Measurements from ENCODE around the gene PRR30. TPM values are rescaled to one million over a fixed set of nuclear protein-coding genes. Genes with fewer than 3 reads are reported as not detected.

PRR30 gene
- not detected in 2 replicates for total RNA-seq
- total RNA-seq (2013) = not detected
- not detected in 2 replicates for polyA plus RNA-seq
- polyA minus RNA-seq = not detected in 2 replicates

DNA sequence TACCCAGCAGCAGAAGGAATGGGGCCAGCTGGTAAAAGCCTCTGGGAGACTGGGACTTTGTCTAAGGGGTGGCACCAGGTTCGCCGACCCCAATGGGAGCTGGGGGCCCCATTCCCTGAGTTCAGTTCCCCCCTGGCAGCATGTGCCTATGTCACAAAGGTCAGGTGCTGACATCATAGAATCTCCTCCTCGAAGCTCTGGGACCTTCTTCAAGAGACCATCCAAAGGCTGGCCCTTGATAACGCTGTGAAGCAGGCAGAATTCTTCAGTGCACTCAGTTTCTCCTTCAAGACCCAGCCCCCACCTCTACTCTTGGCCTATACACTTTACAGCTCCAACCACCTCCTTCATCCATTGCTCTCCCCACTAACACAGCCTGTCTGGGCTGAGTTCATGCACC, at the start of gene PRR30:
PRR30 (minus strand) TSS at position 101 of the 400 bp plus-strand sequence. CDS start 1,081 bp downstream, outside the sequence.
- WGBS (ENCODE audit: insufficient coverage) = 93% methylated on average over 4 of the region's 4 CpGs
- Histone ChIP-seq H2AFZ (ENCODE audit: insufficient read depth, low read depth, low read length, poor library complexity, severe bottlenecking) (no peak within 1 kb of the TSS), H3K9ac (ENCODE audit: low read length) (no peak within 1 kb of the TSS), H3K36me3 (replicated peaks in 1 of 2; ENCODE audit: control extremely low read depth in 1 of 2, control insufficient read depth in 1 of 2, extremely low read depth in 1 of 2, insufficient read depth in 2 of 2, low read length in 1 of 2) (no peaks in the 10 kb centered on the region), H3K27me3 (replicated peaks in 1 of 4; ENCODE audit: control extremely low read depth in 1 of 4, control insufficient read depth in 3 of 4, insufficient read depth in 4 of 4, low read length in 3 of 4) (peaks cover 0 to 8% (median 0%) of the 10 kb centered on the region in 4 experiments), H3K79me2 (ENCODE audit: control insufficient read depth, insufficient read depth, low read length) (peaks cover under 1% of the 10 kb centered on the region), H3K9me3 (ENCODE audit: control extremely low read depth in 1 of 3, control insufficient read depth in 2 of 3, insufficient read depth in 1 of 3, low read length in 2 of 3) (no peaks in the 10 kb centered on the region), H4K20me1 (ENCODE audit: control insufficient read depth, insufficient read depth, low read length, poor library complexity, severe bottlenecking) (no peaks in the 10 kb centered on the region), H3K4me1 (ENCODE audit: control insufficient read depth in 2 of 2, insufficient read depth in 2 of 2, low read length in 2 of 2) (peaks cover 9 to 12% of the 10 kb centered on the region in 2 donors), H3K4me3 (ENCODE audit: control extremely low read depth in 1 of 5, extremely low read depth in 1 of 5, insufficient read depth in 1 of 5, low read depth in 2 of 5, low read length in 4 of 5) (no peak within 1 kb of the TSS), H3K4me2 (replicated peaks; ENCODE audit: low read depth, low read length, poor library complexity, severe bottlenecking) (no peak within 1 kb of the TSS), H3K27ac (ENCODE audit: low read length in 2 of 2) (no peak within 1 kb of the TSS)
- DNase-seq (no peak), ATAC-seq (ENCODE audit: low read depth) (no peak)
- POLR2A ChIA-PET = no interaction called here
- peaks cover 18% of the 10 kb centered on the region for H3K27me3 Mint-ChIP-seq
- H3K4me3 Mint-ChIP-seq = no peak within 1 kb of the TSS
- intact Hi-C loops (cut with micrococcal nuclease) = no loop called here
- CTCF ChIA-PET = no interaction called here
- H3K9me3 Mint-ChIP-seq (ENCODE audit: insufficient read depth) = no peaks in the 10 kb centered on the region
- no peak for TF ChIP-seq EZH2 (IDR thresholded peaks at IDR 0.05; ENCODE audit: borderline replicate concordance, insufficient read depth, low read depth, low read length, poor library complexity, severe bottlenecking)
- no peak for TF ChIP-seq CTCF (IDR thresholded peaks at IDR 0.05)
- H3K27ac Mint-ChIP-seq = no peak within 1 kb of the TSS
- H3K4me1 Mint-ChIP-seq = peaks cover 8% of the 10 kb centered on the region

DNA sequence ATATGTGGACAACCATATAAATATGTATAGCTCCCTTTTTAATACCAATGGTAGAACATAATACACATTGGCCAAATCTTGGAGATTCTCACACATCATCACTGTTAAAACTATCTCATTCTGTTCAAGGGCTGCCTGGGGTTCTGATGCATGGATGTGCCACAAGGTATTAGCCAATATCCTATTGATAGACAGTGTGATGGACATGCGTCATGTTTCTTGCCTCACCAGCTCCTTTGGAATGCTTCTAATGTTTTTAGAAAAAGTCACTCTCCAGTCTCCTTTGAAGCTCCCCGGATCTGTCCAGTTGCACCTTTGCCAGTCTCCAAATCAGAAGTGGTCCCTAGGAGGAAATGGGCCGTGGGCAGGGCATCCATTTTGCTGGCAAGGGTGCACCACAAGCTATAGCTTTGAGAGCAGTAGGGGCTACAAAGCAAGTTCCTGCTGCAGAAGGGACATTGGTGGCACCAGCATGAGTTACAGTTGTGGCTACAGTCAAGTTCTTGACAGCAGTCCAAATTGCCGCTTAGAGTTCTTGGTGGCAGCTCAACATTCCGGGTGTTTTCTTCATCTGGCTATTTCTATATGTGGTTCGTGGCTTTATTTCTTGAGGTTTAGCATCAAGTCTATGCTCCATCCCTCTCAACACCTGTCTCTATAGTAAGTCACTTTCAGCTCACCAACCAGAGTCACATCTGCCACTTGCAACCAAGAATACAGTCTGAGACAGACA, 47.6 kb upstream of the PRR30 start:
- POLR2A ChIA-PET = no interaction called here
- WGBS (ENCODE audit: insufficient coverage) = 93% methylated on average over 3 of the region's 6 CpGs
- CTCF ChIA-PET = interaction anchor here (1.3 to 1.5 kb wide), 2 partner anchors 17 to 93 kb away, joined by 3 to 4 read pairs; no protein-coding TSS in a partner anchor
- Mint-ChIP-seq H3K4me1 (no peaks in the 10 kb centered on the region), H3K9me3 (ENCODE audit: insufficient read depth) (no peaks in the 10 kb centered on the region), H3K4me3 (no peak overlapping the region), H3K27me3 (peaks cover 12% of the 10 kb centered on the region), H3K27ac (no peak overlapping the region)
- no peaks in the 10 kb centered on the region for H3K4me1 ChIP-seq (ENCODE audit: control insufficient read depth in 2 of 2, insufficient read depth in 2 of 2, low read length in 2 of 2)
- no peaks in the 10 kb centered on the region for H3K36me3 ChIP-seq (replicated peaks in 1 of 2; ENCODE audit: control extremely low read depth in 1 of 2, control insufficient read depth in 1 of 2, extremely low read depth in 1 of 2, insufficient read depth in 2 of 2, low read length in 1 of 2)
- intact Hi-C loops (cut with micrococcal nuclease) = no loop called here
- H3K9ac ChIP-seq (ENCODE audit: low read length) = no peak overlapping the region
- H3K4me3 ChIP-seq (ENCODE audit: control extremely low read depth in 1 of 5, extremely low read depth in 1 of 5, insufficient read depth in 1 of 5, low read depth in 2 of 5, low read length in 4 of 5) = no peak overlapping the region
- H2AFZ ChIP-seq (ENCODE audit: insufficient read depth, low read depth, low read length, poor library complexity, severe bottlenecking) = no peak overlapping the region
- no peaks in the 10 kb centered on the region for H4K20me1 ChIP-seq (ENCODE audit: control insufficient read depth, insufficient read depth, low read length, poor library complexity, severe bottlenecking)
- H3K79me2 ChIP-seq (ENCODE audit: control insufficient read depth, insufficient read depth, low read length) = no peaks in the 10 kb centered on the region
- TF ChIP-seq CTCF (IDR thresholded peaks at IDR 0.05) = no peak
- no peak for TF ChIP-seq EZH2 (IDR thresholded peaks at IDR 0.05; ENCODE audit: borderline replicate concordance, insufficient read depth, low read depth, low read length, poor library complexity, severe bottlenecking)
- H3K27ac ChIP-seq (ENCODE audit: low read length in 2 of 2) = no peak overlapping the region
- no peaks in the 10 kb centered on the region for H3K9me3 ChIP-seq (ENCODE audit: control extremely low read depth in 1 of 3, control insufficient read depth in 2 of 3, insufficient read depth in 1 of 3, low read length in 2 of 3)
- H3K4me2 ChIP-seq (replicated peaks; ENCODE audit: low read depth, low read length, poor library complexity, severe bottlenecking) = no peak overlapping the region
- H3K27me3 ChIP-seq (replicated peaks in 1 of 4; ENCODE audit: control extremely low read depth in 1 of 4, control insufficient read depth in 3 of 4, insufficient read depth in 4 of 4, low read length in 3 of 4) = no peaks in the 10 kb centered on the region
- DNase-seq (no peak), ATAC-seq (ENCODE audit: low read depth) (no peak)
